SK-N-SH treated with all-trans-retinoic acid at 6 μM for 48 hours (cell line): Measurements from ENCODE around the gene CDA.

ENCODE experiments used
- ATAC-seq: fragments of 200-7000 bp; cut with Tn5 transposase; 3 replicates; pipeline ENCODE4 v1.9.1; 2020; ENCODE audit warnings: mild to moderate bottlenecking, moderate library complexity
- ARNTL ChIP-seq: fragments of 450-650 bp; formaldehyde crosslinking; IDR thresholded peaks from 2 replicates; pipeline ENCODE4 v1.5.0; 2020; ENCODE audit warnings: low read depth, mild to moderate bottlenecking, moderate library complexity, borderline replicate concordance
- BACH2 ChIP-seq: fragments of 250-450 bp; sonication (Bioruptor Pico); IDR thresholded peaks from 2 replicates; pipeline ENCODE4 v1.9.0; 2021; ENCODE audit warnings: mild to moderate bottlenecking, borderline replicate concordance
- CSDC2 ChIP-seq: fragments of 250-450 bp; sonication (Bioruptor Pico); IDR thresholded peaks from 2 replicates; pipeline ENCODE4 v1.5.0; 2020; ENCODE audit warnings: mild to moderate bottlenecking, moderate library complexity
- CSRNP3 ChIP-seq: fragments of 250-450 bp; sonication (Bioruptor Pico); IDR thresholded peaks from 2 replicates; pipeline ENCODE4 v1.5.1; 2021; ENCODE audit warnings: mild to moderate bottlenecking, moderate library complexity
- ESRRG ChIP-seq: fragments of 250-450 bp; sonication (Bioruptor Pico); IDR thresholded peaks from 2 replicates; pipeline ENCODE4 v1.6.1; 2021; ENCODE audit warnings: mild to moderate bottlenecking
- ISL1 ChIP-seq: fragments of 250-450 bp; sonication (Bioruptor Pico); IDR thresholded peaks from 2 replicates; pipeline ENCODE4 v2.1.2; 2022; ENCODE audit warnings: mild to moderate bottlenecking, moderate library complexity
- OSR1 ChIP-seq: fragments of 250-450 bp; sonication (Bioruptor Pico); IDR thresholded peaks from 2 replicates; pipeline ENCODE4 v1.8.0; 2022; ENCODE audit warnings: moderate library complexity, mild to moderate bottlenecking, inconsistent platforms
- POU6F1 ChIP-seq: fragments of 250-450 bp; sonication (Bioruptor Pico); IDR thresholded peaks from 2 replicates; pipeline ENCODE4 v1.8.0; 2021; ENCODE audit warnings: low read depth, mild to moderate bottlenecking, moderate library complexity, borderline replicate concordance
- PPARA ChIP-seq: fragments of 250-450 bp; sonication (Bioruptor Pico); IDR thresholded peaks from 2 replicates; pipeline ENCODE4 v1.5.0; 2020; ENCODE audit warnings: mild to moderate bottlenecking, borderline replicate concordance
- RARB ChIP-seq: fragments of 250-450 bp; sonication (Bioruptor Pico); IDR thresholded peaks from 2 replicates; pipeline ENCODE4 v1.8.0; 2021; ENCODE audit warnings: mild to moderate bottlenecking, moderate library complexity
- SNAI2 ChIP-seq: fragments of 250-450 bp; sonication (Bioruptor Pico); IDR thresholded peaks from 2 replicates; pipeline ENCODE4 v1.5.0; 2020; ENCODE audit warnings: mild to moderate bottlenecking, moderate library complexity
- TOX ChIP-seq: fragments of 250-450 bp; sonication (Bioruptor Pico); IDR thresholded peaks from 2 replicates; pipeline ENCODE4 v1.8.0; 2021; ENCODE audit warnings: mild to moderate bottlenecking, moderate library complexity, borderline replicate concordance
- ZC3H10 ChIP-seq: fragments of 250-450 bp; sonication (Bioruptor Pico); IDR thresholded peaks from 2 replicates; pipeline ENCODE4 v1.5.1; 2021; ENCODE audit warnings: mild to moderate bottlenecking, moderate library complexity
- ZFP3 ChIP-seq: fragments of 250-450 bp; sonication (Bioruptor Pico); IDR thresholded peaks from 2 replicates; pipeline ENCODE4 v1.5.0; 2020; ENCODE audit warnings: mild to moderate bottlenecking, moderate library complexity
- ZFP30 ChIP-seq: fragments of 450-650 bp; formaldehyde crosslinking; IDR thresholded peaks from 2 replicates; pipeline ENCODE4 v1.5.0; 2022; ENCODE audit warnings: mild to moderate bottlenecking, moderate library complexity
- ZNF565 ChIP-seq: fragments of 450-650 bp; formaldehyde crosslinking; conservative IDR thresholded peaks from 2 replicates; pipeline ENCODE4 v1.5.0; 2020; ENCODE audit warnings: low read depth, mild to moderate bottlenecking, moderate library complexity
- ZNF70 ChIP-seq: fragments of 450-650 bp; formaldehyde crosslinking; IDR thresholded peaks from 2 replicates; pipeline ENCODE4 v1.5.0; 2020; ENCODE audit warnings: mild to moderate bottlenecking, moderate library complexity
- TF ChIP-seq, protein P1 (sequence below): fragments of 250-450 bp; sonication (Bioruptor Pico); IDR thresholded peaks from 2 replicates; pipeline ENCODE4 v1.5.1; 2020; ENCODE audit warnings: low read depth, mild to moderate bottlenecking, moderate library complexity

The CDA gene

DNA sequence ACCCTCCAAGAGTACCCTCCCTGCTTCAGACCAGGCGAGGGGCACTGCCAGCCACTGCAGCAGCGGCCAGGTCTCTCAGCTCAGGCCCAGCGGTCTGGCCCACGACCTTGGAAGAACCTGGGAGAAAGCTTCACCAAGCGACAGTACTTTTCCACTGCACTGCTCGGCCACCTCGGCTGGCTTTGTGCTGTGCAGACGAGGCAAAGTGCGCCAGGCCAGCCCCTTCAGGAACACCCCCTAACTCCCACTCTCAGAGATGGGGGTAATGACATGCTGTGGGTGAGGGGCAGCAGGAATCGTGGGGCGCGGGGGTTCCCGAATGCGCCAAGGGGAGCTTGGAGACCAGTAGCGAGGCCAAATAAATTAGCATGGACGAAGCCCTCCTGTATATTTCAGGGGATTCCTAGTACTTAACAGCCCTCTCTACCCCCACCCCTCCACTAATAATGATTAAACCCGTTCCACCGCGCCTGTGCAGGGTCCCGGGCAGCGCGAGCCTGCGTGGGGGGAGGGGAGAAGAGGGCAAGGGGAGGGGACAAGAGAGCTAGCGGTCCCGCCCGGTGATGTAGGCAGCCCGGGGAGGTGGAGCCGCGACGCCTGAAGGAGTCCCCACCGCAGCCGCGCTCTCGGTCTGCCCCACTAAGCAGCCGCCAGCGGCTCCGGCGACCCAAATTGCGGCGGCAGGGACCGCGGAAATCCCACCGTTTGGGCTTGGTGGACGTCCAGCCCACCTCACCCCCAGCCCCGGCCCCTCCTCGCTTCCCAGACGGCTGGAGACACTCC, 36.8 kb upstream of the CDA start, which contains the start of gene FAM43B:
TSS of gene FAM43B (plus strand) at position 629 of the 783 bp plus-strand sequence. CDS start 401 bp downstream, outside the sequence.
- peak; percentile 61 for ATAC-seq
- TF ChIP-seq ZNF70 (no peak), BACH2 (no peak), ZNF565 (no peak), ARNTL (CRISPR knock-in tag) (no peak), RARB (no peak), ZFP3 (no peak), SNAI2 (CRISPR knock-in tag) (no peak), CSRNP3 (CRISPR knock-in tag) (no peak), OSR1 (CRISPR knock-in tag) (no peak), ZC3H10 (CRISPR knock-in tag) (no peak), TOX (CRISPR knock-in tag) (no peak), ISL1 (no peak), POU6F1 (no peak)
- TF ChIP-seq, protein P1, sequence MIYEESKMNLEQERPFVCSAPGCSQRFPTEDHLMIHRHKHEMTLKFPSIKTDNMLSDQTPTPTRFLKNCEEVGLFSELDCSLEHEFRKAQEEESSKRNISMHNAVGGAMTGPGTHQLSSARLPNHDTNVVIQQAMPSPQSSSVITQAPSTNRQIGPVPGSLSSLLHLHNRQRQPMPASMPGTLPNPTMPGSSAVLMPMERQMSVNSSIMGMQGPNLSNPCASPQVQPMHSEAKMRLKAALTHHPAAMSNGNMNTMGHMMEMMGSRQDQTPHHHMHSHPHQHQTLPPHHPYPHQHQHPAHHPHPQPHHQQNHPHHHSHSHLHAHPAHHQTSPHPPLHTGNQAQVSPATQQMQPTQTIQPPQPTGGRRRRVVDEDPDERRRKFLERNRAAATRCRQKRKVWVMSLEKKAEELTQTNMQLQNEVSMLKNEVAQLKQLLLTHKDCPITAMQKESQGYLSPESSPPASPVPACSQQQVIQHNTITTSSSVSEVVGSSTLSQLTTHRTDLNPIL: no peak

GRCh38 chr1:20552728-20553445, 36.0 kb upstream of the CDA start:
- peak; percentile 44 for ATAC-seq
- TF ChIP-seq ZFP3 (no peak), SNAI2 (CRISPR knock-in tag) (no peak), PPARA (CRISPR knock-in tag) (no peak), CSRNP3 (CRISPR knock-in tag) (no peak), OSR1 (CRISPR knock-in tag) (no peak), BACH2 (no peak), TOX (CRISPR knock-in tag) (no peak), ZNF565 (no peak), CSDC2 (no peak), ZFP30 (CRISPR knock-in tag) (no peak), RARB (no peak), ESRRG (CRISPR knock-in tag) (no peak)

- TF ChIP-seq BACH2 (no peak), ZC3H10 (CRISPR knock-in tag) (no peak), RARB (no peak), ZNF565 (no peak), CSRNP3 (CRISPR knock-in tag) (no peak)
- ATAC-seq: no peak
These were observed 33.7 kb upstream of the CDA start for GRCh38 chr1:20555025-20555757.

GRCh38 chr1:20555758-20556120, 33.2 kb upstream of the CDA start:
- no peak for ATAC-seq
- TF ChIP-seq ZNF565: no peak
- TF ChIP-seq, protein P1: no peak
- no peak for TF ChIP-seq BACH2
